ENCODE measurements around the gene LCTL. TPM values are rescaled to one million over a fixed set of nuclear protein-coding genes. Genes with fewer than 3 reads are reported as not detected.

Gene LCTL
- under 1 TPM in 1 of 2 donors, not detected in 1; 0.26 TPM for total RNA-seq
- under 1 TPM; 0.34 to 0.56 (median 0.46) TPM for polyA plus RNA-seq (ENCODE audit: insufficient read length in 6 of 6)
- long read RNA-seq, donor 1: 0 reads
- long read RNA-seq, donor 2: 0 reads
- long read RNA-seq, donor 3: 0 reads
- long read RNA-seq, donor 4, partial matches to known transcripts: 0 of 1 reads
- long read RNA-seq, donor 4, other reads (novel, unspliced or antisense): 1 of 1 reads
- long read RNA-seq, donor 5: 0 reads
- long read RNA-seq, donor 6: 0 reads
- long read RNA-seq, donor 7: 0 reads
- long read RNA-seq, donor 8: 0 reads
- long read RNA-seq, donor 9: 0 reads
- long read RNA-seq, donor 10: 0 reads
- long read RNA-seq, donor 11: 0 reads
- long read RNA-seq, donor 12: 0 reads

GRCh38 chr15:66565741-66566144, at the start of gene LCTL:
Gene LCTL (minus strand): TSS chr15:66565998. CDS start chr15:66565365, 633 bp downstream.
- Histone ChIP-seq H3K27ac (no peak within 1 kb of the TSS), H3K4me1 (peaks cover 0 to 6% of the 10 kb centered on the region in 2 donors), H3K27me3 (no peaks in the 10 kb centered on the region), H3K4me3 (no peak within 1 kb of the TSS), H3K36me3 (no peaks in the 10 kb centered on the region), H3K9me3 (no peaks in the 10 kb centered on the region)
- DNase-seq (no peak), ATAC-seq (peak; percentile 42)
- intact Hi-C loops (cut with DNase I): no loop called here
- no peak for TF ChIP-seq CTCF (IDR thresholded peaks at IDR 0.05)

GRCh38 chr15:66614951-66615760, 49.4 kb upstream of the LCTL start:
- Histone ChIP-seq H3K4me1 (peaks cover 8 to 69% of the 10 kb centered on the region in 2 donors), H3K4me3 (no peak overlapping the region), H3K27ac (peak overlapping the region in 1 of 2 donors; percentile 91), H3K36me3 (no peaks in the 10 kb centered on the region), H3K27me3 (no peaks in the 10 kb centered on the region), H3K9me3 (no peaks in the 10 kb centered on the region)
- no peak for TF ChIP-seq CTCF (IDR thresholded peaks at IDR 0.05)
- intact Hi-C loops (cut with DNase I): loop anchor here in 1 of 2 donors (10.0 kb wide), 1 partner anchor 160 kb away; no protein-coding TSS in a partner anchor
- DNase-seq (no peak), ATAC-seq (no peak)

GRCh38 chr15:66614456-66614855, 48.7 kb upstream of the LCTL start:
- TF ChIP-seq CTCF (IDR thresholded peaks at IDR 0.05): no peak
- Histone ChIP-seq H3K4me3 (no peak overlapping the region), H3K27ac (peak overlapping the region in 1 of 2 donors; percentile 91), H3K36me3 (no peaks in the 10 kb centered on the region), H3K4me1 (peaks cover 8 to 64% of the 10 kb centered on the region in 2 donors), H3K9me3 (no peaks in the 10 kb centered on the region), H3K27me3 (no peaks in the 10 kb centered on the region)
- no peak for DNase-seq
- intact Hi-C loops (cut with DNase I): loop anchor here in 1 of 2 donors (10.0 kb wide), 1 partner anchor 160 kb away; no protein-coding TSS in a partner anchor
- no peak for ATAC-seq

GRCh38 chr15:66613743-66614142, 47.9 kb upstream of the LCTL start:
- Histone ChIP-seq H3K4me1 (peaks cover 8 to 57% of the 10 kb centered on the region in 2 donors), H3K27ac (peak overlapping the region in 1 of 2 donors; percentile 11)
- intact Hi-C loops (cut with DNase I): loop anchor here in 1 of 2 donors (10.0 kb wide), 1 partner anchor 161 kb away; no protein-coding TSS in a partner anchor

More at GRCh38 chr15:66613743-66614142, 47.9 kb upstream of the LCTL start:
- Histone ChIP-seq H3K4me3 (no peak overlapping the region), H3K9me3 (no peaks in the 10 kb centered on the region), H3K27me3 (no peaks in the 10 kb centered on the region), H3K36me3 (no peaks in the 10 kb centered on the region)
- peak in 1 of 4 donors; percentile 25 for DNase-seq
- ATAC-seq: no peak
- TF ChIP-seq CTCF (IDR thresholded peaks at IDR 0.05): no peak

Data from left lung (tissue), 14 donors.